Hepatocyte (in vitro differentiated cells): ENCODE measurements around the gene ANO1. TPM values are rescaled to one million over a fixed set of nuclear protein-coding genes. Genes with fewer than 3 reads are reported as not detected.

Experiments
- DNase-seq: peaks from one replicate; pipeline ENCODE4 v3.0.0-alpha.2; 2016; ENCODE audit warnings: low spot score
- H2AFZ ChIP-seq: fragments of 200-600 bp; sonication (generic); 2 replicates; pipeline ENCODE4 v1.6.0; 2016; ENCODE audit warnings: antibody characterized with exemption, mild to moderate bottlenecking
- H3K27ac ChIP-seq: fragments of 200-600 bp; sonication (generic); 2 replicates; pipeline ENCODE4 v1.5.1; 2016; ENCODE audit warnings: mild to moderate bottlenecking
- H3K27me3 ChIP-seq: fragments of 200-600 bp; sonication (generic); 2 replicates; pipeline ENCODE4 v1.6.1; 2016
- H3K36me3 ChIP-seq: fragments of 200-600 bp; sonication (generic); replicated peaks from 2 replicates; pipeline ENCODE4 v1.5.1; 2016; ENCODE audit warnings: low read depth; ENCODE audit not compliant: insufficient read depth
- H3K4me1 ChIP-seq: fragments of 200-600 bp; sonication (generic); 2 replicates; pipeline ENCODE4 v1.5.1; 2016; ENCODE audit warnings: mild to moderate bottlenecking, moderate library complexity; ENCODE audit not compliant: insufficient read depth
- H3K4me2 ChIP-seq: fragments of 200-600 bp; sonication (generic); 2 replicates; pipeline ENCODE4 v1.6.0; 2016
- H3K4me3 ChIP-seq: fragments of 200-600 bp; sonication (generic); 2 replicates; pipeline ENCODE4 v1.5.1; 2016; ENCODE audit warnings: mild to moderate bottlenecking
- H3K79me2 ChIP-seq: fragments of 200-600 bp; sonication (generic); 2 replicates; pipeline ENCODE4 v1.6.0; 2017; ENCODE audit warnings: mild to moderate bottlenecking
- H3K9me2 ChIP-seq: fragments of 200-600 bp; sonication (generic); replicated peaks from 2 replicates; pipeline ENCODE4 v1.6.0; 2017; ENCODE audit warnings: mild to moderate bottlenecking; ENCODE audit not compliant: insufficient read depth
- H3K9me3 ChIP-seq: fragments of 200-600 bp; sonication (generic); 2 replicates; pipeline ENCODE4 v1.5.1; 2016; ENCODE audit warnings: low read depth, mild to moderate bottlenecking
- H4K20me1 ChIP-seq: fragments of 200-600 bp; sonication (generic); 2 replicates; pipeline ENCODE4 v1.6.0; 2016; ENCODE audit warnings: mild to moderate bottlenecking; ENCODE audit not compliant: insufficient read depth, poor library complexity, severe bottlenecking
- EZH2 ChIP-seq: fragments of 200-600 bp; sonication (generic); IDR thresholded peaks from 2 replicates; pipeline ENCODE4 v1.6.1; 2016; ENCODE audit warnings: antibody characterized with exemption, mild to moderate bottlenecking, borderline replicate concordance
- EZH2phosphoT487 ChIP-seq: fragments of 200-600 bp; sonication (generic); IDR thresholded peaks from one replicate; pipeline ENCODE4 v1.6.1; 2018; ENCODE audit warnings: antibody characterized with exemption, mild to moderate bottlenecking, low read depth, moderate library complexity; ENCODE audit not compliant: unreplicated experiment, severe bottlenecking
- WGBS: methylation state at CpG from one replicate; pipeline ENCODE4 v1.1.6; 2016; ENCODE audit warnings: low lambda C conversion rate; ENCODE audit errors: missing lambda C conversion rate; 5-methylcytosine and 5-hydroxymethylcytosine counted together
- polyA plus RNA-seq: library from polyadenylated mRNA; unstranded; fragments of >200 nt; fragmentation: Nextera tagmentation; extraction: Ambion mirVana; gene quantifications from 2 replicates; pipeline ENCODE4 v1.2.1, GENCODE V29; 2016
- total RNA-seq: library from RNA; depleted of rRNA; stranded (reverse); fragments of >200 nt; gene quantifications from 2 replicates; pipeline ENCODE4 v1.2.3, GENCODE V29; 2014
- TF ChIP-seq, protein P1 (sequence below): fragments of 200-600 bp; sonication (generic); IDR thresholded peaks from 2 replicates; pipeline ENCODE4 v1.5.1; 2016; ENCODE audit warnings: antibody characterized with exemption, mild to moderate bottlenecking; ENCODE audit not compliant: poor library complexity

The ANO1 gene
- total and polyA plus RNA-seq, 2 experiments from 2014 or later = 6.2 to 12.1 TPM

- no peak for DNase-seq
Observed at GRCh38 chr11:70147668-70148067, 69.6 kb downstream of the ANO1 start.

DNA sequence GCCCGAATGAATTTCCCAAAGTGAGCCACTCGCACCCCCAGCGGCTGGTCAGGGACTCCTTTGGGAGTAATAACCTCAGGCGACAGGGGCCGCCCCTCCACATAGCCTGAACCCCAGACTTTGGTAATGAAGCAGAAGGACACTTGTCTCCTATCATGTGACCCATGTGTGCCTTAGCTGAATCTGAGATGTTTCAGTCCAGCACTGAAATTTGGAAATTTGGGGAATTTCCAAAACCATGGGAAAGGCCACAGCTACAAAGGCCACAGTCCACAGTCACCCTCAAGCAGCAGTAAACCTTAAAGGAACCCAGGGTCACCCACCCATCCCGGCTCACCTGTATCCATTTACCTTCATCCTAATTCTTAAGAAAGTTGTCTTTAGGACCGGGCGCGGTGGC lies 73.6 kb downstream of the ANO1 start:
- no peak for DNase-seq
- H3K27ac ChIP-seq = no peak overlapping the region
- no peaks in the 10 kb centered on the region for H3K4me1 ChIP-seq
- no peaks in the 10 kb centered on the region for H3K79me2 ChIP-seq
- WGBS = 97% methylated on average over 9 of the region's 9 CpGs
- no peak overlapping the region for H3K4me2 ChIP-seq
- no peaks in the 10 kb centered on the region for H3K9me2 ChIP-seq
- H3K27me3 ChIP-seq = peaks cover 2% of the 10 kb centered on the region
- H3K4me3 ChIP-seq = no peak overlapping the region
- TF ChIP-seq, protein P1, sequence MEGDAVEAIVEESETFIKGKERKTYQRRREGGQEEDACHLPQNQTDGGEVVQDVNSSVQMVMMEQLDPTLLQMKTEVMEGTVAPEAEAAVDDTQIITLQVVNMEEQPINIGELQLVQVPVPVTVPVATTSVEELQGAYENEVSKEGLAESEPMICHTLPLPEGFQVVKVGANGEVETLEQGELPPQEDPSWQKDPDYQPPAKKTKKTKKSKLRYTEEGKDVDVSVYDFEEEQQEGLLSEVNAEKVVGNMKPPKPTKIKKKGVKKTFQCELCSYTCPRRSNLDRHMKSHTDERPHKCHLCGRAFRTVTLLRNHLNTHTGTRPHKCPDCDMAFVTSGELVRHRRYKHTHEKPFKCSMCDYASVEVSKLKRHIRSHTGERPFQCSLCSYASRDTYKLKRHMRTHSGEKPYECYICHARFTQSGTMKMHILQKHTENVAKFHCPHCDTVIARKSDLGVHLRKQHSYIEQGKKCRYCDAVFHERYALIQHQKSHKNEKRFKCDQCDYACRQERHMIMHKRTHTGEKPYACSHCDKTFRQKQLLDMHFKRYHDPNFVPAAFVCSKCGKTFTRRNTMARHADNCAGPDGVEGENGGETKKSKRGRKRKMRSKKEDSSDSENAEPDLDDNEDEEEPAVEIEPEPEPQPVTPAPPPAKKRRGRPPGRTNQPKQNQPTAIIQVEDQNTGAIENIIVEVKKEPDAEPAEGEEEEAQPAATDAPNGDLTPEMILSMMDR = no peak
- no peak for TF ChIP-seq EZH2phosphoT487
- TF ChIP-seq EZH2 = no peak
- no peaks in the 10 kb centered on the region for H3K9me3 ChIP-seq
- no peak overlapping the region for H2AFZ ChIP-seq
- H3K36me3 ChIP-seq = no peaks in the 10 kb centered on the region
- no peaks in the 10 kb centered on the region for H4K20me1 ChIP-seq

More at GRCh38 chr11:70147668-70148067, 69.6 kb downstream of the ANO1 start:
- Histone ChIP-seq H3K27ac (no peak overlapping the region), H3K4me1 (no peaks in the 10 kb centered on the region), H3K27me3 (peaks cover 2% of the 10 kb centered on the region), H3K9me3 (no peaks in the 10 kb centered on the region), H4K20me1 (no peaks in the 10 kb centered on the region), H3K4me2 (no peak overlapping the region), H2AFZ (no peak overlapping the region), H3K4me3 (no peak overlapping the region), H3K36me3 (no peaks in the 10 kb centered on the region), H3K79me2 (no peaks in the 10 kb centered on the region), H3K9me2 (no peaks in the 10 kb centered on the region)
- 72% methylated on average over 13 of the region's 13 CpGs for WGBS
- TF ChIP-seq EZH2 (no peak), EZH2phosphoT487 (no peak)
- TF ChIP-seq, protein P1 = no peak

GRCh38 chr11:70153133-70153727 lies 75.1 kb downstream of the ANO1 start:
- Histone ChIP-seq H3K4me2 (no peak overlapping the region), H3K36me3 (no peaks in the 10 kb centered on the region), H3K27ac (no peak overlapping the region), H3K9me3 (no peaks in the 10 kb centered on the region), H3K4me3 (no peak overlapping the region), H3K27me3 (no peaks in the 10 kb centered on the region), H3K9me2 (no peaks in the 10 kb centered on the region), H3K4me1 (no peaks in the 10 kb centered on the region), H3K79me2 (no peaks in the 10 kb centered on the region), H2AFZ (no peak overlapping the region), H4K20me1 (no peaks in the 10 kb centered on the region)
- TF ChIP-seq, protein P1 = no peak
- no peak for TF ChIP-seq EZH2phosphoT487
- no peak for TF ChIP-seq EZH2
- 92% methylated on average over 7 of the region's 7 CpGs for WGBS
- DNase-seq = no peak
